Measurements from ENCODE around the gene PPP6R3. TPM values are rescaled to one million over a fixed set of nuclear protein-coding genes. Genes with fewer than 3 reads are reported as not detected.

Gene PPP6R3
- total RNA-seq, 1 experiment from 2014 or later, result 138 TPM

GRCh38 chr11:68591719-68592118 is 131.2 kb downstream of the PPP6R3 start:
- Histone ChIP-seq H3K23ac (ENCODE audit: insufficient read length, low read depth, low read length) (no peak overlapping the region), H3K79me1 (ENCODE audit: insufficient read depth, low read depth, low read length, poor library complexity, severe bottlenecking) (no peaks in the 10 kb centered on the region), H2AK5ac (ENCODE audit: insufficient read length, low read length) (no peak overlapping the region), H3K27ac (ENCODE audit: insufficient read length, low read depth, low read length) (no peak overlapping the region), H3K18ac (ENCODE audit: insufficient read length, low read depth, low read length) (no peak overlapping the region), H2BK20ac (ENCODE audit: low read depth, low read length, poor library complexity, severe bottlenecking) (no peak overlapping the region), H3K9me3 (ENCODE audit: control insufficient read depth, low read depth, low read length) (no peaks in the 10 kb centered on the region), H3K27me3 (ENCODE audit: insufficient read depth, low read length) (no peaks in the 10 kb centered on the region; the same call in 1 of the 2 replicates), H2BK12ac (ENCODE audit: insufficient read length, low read depth, low read length) (no peak overlapping the region), H4K8ac (replicated peaks; ENCODE audit: insufficient read length, low read depth, low read length) (no peak overlapping the region), H2BK5ac (ENCODE audit: insufficient read length, low read length) (no peak overlapping the region), H3T11ph (ENCODE audit: low read length) (no peak overlapping the region), H3K14ac (ENCODE audit: insufficient read depth, low read length) (no peak overlapping the region), H3K9ac (ENCODE audit: extremely low read depth, insufficient read length, low read length) (no peak overlapping the region), H4K20me1 (ENCODE audit: control insufficient read depth, insufficient read depth, insufficient read length) (no peaks in the 10 kb centered on the region), H3K56ac (ENCODE audit: insufficient read length, low read depth, low read length) (no peak overlapping the region), H3K4me1 (ENCODE audit: insufficient read depth, low read length) (no peaks in the 10 kb centered on the region), H3K4ac (ENCODE audit: low read depth, low read length) (no peak overlapping the region), H3K23me2 (ENCODE audit: insufficient read length, low read depth, low read length, poor library complexity, severe bottlenecking) (no peaks in the 10 kb centered on the region), H3K79me2 (ENCODE audit: insufficient read depth, low read length) (no peaks in the 10 kb centered on the region), H3K4me2 (ENCODE audit: insufficient read depth, insufficient read length, low read length) (no peak overlapping the region), H2BK120ac (ENCODE audit: low read depth, low read length, poor library complexity, severe bottlenecking) (no peak overlapping the region), H4K91ac (ENCODE audit: insufficient read length, low read depth, low read length) (no peak overlapping the region), H2AFZ (ENCODE audit: low read length) (no peak overlapping the region), H2BK15ac (ENCODE audit: low read depth, low read length) (no peak overlapping the region), H4K5ac (ENCODE audit: insufficient read length, low read depth, low read length) (no peak overlapping the region)
- H3K36me3 Mint-ChIP-seq (ENCODE audit: insufficient read depth in 1 of 3, low read depth in 3 of 3), result peaks cover 46 to 87% (median 82%) of the 10 kb centered on the region in 3 experiments
- TF ChIP-seq, protein P1, sequence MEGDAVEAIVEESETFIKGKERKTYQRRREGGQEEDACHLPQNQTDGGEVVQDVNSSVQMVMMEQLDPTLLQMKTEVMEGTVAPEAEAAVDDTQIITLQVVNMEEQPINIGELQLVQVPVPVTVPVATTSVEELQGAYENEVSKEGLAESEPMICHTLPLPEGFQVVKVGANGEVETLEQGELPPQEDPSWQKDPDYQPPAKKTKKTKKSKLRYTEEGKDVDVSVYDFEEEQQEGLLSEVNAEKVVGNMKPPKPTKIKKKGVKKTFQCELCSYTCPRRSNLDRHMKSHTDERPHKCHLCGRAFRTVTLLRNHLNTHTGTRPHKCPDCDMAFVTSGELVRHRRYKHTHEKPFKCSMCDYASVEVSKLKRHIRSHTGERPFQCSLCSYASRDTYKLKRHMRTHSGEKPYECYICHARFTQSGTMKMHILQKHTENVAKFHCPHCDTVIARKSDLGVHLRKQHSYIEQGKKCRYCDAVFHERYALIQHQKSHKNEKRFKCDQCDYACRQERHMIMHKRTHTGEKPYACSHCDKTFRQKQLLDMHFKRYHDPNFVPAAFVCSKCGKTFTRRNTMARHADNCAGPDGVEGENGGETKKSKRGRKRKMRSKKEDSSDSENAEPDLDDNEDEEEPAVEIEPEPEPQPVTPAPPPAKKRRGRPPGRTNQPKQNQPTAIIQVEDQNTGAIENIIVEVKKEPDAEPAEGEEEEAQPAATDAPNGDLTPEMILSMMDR (conservative IDR thresholded peaks at IDR 0.05), result no peak
- no peaks in the 10 kb centered on the region; a peak in 1 of 4 replicates for H3K4me1 Mint-ChIP-seq
- no peak for DNase-seq
- no peaks in the 10 kb centered on the region for H3K27me3 Mint-ChIP-seq (ENCODE audit: low read depth)
- WGBS (ENCODE audit: extremely low coverage, insufficient read length, low lambda C conversion rate), result no CpG with 5 or more reads among the region's 5 CpGs
- H3K4me3 Mint-ChIP-seq, result no peak overlapping the region
- H3K9me3 Mint-ChIP-seq, result no peaks in the 10 kb centered on the region
- H3K27ac Mint-ChIP-seq, result no peak overlapping the region; a peak in 1 of 7 replicates

Data from H9 (cell line).